AG04449 (cell line): Measurements from ENCODE around the gene SLC8B1.

Source experiments
- CTCF ChIA-PET: fragments of 350-600 bp; formaldehyde crosslinking; extraction: SDS; loops from one replicate; lab custom pipeline; 2021; ENCODE audit warnings: antibody characterized with exemption; lab: Yijun Ruan, JAX
- POLR2A ChIA-PET: fragments of 400-600, 350-600 bp; formaldehyde crosslinking; extraction: SDS; loops from one replicate; lab custom pipeline; 2020; ENCODE audit warnings: antibody characterized with exemption, inconsistent platforms; lab: Yijun Ruan, JAX
- DNase-seq: peaks from one replicate; pipeline ENCODE4 v3.0.0-alpha.2; 2010; ENCODE audit warnings: low read depth, low spot score
- H3K4me3 ChIP-seq: 2 replicates; pipeline ENCODE4 v1.5.1; 2011; ENCODE audit warnings: low read depth, mild to moderate bottlenecking, control low read depth, low read length
- TF ChIP-seq, protein P1 (sequence below): IDR thresholded peaks from one replicate; pipeline ENCODE4 v1.5.1; 2011; ENCODE audit warnings: mild to moderate bottlenecking, moderate library complexity, low read length, control low read depth, inconsistent platforms; ENCODE audit not compliant: insufficient read depth; ENCODE audit errors: missing control alignments

Gene SLC8B1

DNA sequence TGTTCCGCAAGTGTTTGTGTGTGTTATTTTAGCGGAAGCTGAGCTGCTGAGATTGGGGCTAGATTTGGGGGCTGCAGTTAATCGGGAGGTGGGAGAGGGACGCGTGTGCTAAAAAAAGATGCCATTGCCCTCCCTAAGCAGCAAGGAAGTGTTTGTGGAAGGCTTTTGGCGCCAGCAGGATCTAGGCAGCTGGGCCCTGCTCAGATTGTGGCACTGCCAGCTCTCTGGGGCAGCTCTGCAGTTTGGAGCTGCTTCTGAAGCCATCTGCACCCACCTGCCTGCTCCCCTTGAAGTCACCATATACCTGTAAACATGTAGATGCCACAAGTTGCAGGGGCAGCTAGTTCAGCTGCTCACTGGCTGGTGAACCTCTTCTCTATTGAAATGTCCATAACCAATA lies 84.9 kb downstream of the SLC8B1 start:
- TF ChIP-seq, protein P1, sequence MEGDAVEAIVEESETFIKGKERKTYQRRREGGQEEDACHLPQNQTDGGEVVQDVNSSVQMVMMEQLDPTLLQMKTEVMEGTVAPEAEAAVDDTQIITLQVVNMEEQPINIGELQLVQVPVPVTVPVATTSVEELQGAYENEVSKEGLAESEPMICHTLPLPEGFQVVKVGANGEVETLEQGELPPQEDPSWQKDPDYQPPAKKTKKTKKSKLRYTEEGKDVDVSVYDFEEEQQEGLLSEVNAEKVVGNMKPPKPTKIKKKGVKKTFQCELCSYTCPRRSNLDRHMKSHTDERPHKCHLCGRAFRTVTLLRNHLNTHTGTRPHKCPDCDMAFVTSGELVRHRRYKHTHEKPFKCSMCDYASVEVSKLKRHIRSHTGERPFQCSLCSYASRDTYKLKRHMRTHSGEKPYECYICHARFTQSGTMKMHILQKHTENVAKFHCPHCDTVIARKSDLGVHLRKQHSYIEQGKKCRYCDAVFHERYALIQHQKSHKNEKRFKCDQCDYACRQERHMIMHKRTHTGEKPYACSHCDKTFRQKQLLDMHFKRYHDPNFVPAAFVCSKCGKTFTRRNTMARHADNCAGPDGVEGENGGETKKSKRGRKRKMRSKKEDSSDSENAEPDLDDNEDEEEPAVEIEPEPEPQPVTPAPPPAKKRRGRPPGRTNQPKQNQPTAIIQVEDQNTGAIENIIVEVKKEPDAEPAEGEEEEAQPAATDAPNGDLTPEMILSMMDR, result no peak

DNA sequence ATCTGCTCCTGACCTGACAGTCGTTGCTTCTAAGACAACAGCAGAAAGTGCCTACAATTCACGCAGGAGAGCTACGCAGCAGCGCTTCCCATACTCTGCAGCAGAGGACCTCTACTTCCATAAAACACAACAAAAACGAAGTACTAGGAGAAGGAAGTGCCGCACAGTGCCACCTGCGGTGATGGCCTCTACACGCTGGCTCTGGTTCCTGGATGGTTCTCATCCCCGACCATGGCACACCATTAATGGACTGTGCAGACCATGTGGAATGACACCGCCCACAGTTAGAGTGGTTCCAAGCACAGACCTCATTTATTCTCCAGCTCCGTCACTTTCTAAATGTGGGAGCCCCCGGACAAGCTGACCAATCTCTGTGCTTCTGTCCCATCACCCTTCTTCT lies 85.4 kb downstream of the SLC8B1 start:
- no peak for DNase-seq
- no peak overlapping the region for H3K4me3 ChIP-seq
- POLR2A ChIA-PET, result no interaction called here
- TF ChIP-seq, protein P1, result no peak
- CTCF ChIA-PET, result no interaction called here

More for the DNA sequence above, 84.9 kb downstream of the SLC8B1 start:
- no peak overlapping the region for H3K4me3 ChIP-seq
- CTCF ChIA-PET, result no interaction called here
- DNase-seq, result no peak
- POLR2A ChIA-PET, result no interaction called here

DNA sequence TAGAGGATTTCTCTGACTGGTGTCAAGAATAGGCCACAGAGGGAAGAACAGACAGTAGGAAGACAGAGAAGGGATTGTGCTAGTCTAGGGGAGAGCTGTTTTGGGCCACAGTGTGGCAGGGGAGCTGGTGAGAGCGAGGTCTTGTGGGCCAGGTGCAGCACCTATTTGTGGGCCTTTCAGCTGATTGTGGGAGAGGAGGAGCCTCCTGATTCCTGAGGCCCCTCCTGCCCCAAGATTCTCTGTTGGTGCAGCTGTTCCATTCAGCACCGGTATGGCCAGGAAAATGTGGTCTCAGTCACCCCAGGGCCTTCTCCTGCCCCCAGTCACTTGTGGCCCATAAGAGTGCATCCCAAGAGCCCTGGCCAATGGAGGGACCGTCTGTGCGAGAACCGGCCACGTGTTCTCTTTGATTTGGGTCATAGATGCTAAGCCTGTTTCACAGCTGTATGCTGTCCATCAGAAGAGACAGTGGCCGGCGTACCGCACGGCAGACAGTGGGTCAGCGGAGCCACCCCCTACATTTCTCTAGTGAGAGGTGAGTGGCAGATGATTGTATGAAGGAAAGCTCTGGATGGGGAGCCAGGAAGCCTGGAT lies 86.0 kb downstream of the SLC8B1 start:
- ChIA-PET CTCF (no interaction called here), POLR2A (no interaction called here)
- H3K4me3 ChIP-seq, result no peak overlapping the region
- TF ChIP-seq, protein P1, result no peak
- no peak for DNase-seq
